Measurements from ENCODE around the gene HSD3B2. TPM values are rescaled to one million over a fixed set of nuclear protein-coding genes. Genes with fewer than 3 reads are reported as not detected.

Gene HSD3B2
- total RNA-seq, 6 experiments from 2014 or later: not detected

DNA sequence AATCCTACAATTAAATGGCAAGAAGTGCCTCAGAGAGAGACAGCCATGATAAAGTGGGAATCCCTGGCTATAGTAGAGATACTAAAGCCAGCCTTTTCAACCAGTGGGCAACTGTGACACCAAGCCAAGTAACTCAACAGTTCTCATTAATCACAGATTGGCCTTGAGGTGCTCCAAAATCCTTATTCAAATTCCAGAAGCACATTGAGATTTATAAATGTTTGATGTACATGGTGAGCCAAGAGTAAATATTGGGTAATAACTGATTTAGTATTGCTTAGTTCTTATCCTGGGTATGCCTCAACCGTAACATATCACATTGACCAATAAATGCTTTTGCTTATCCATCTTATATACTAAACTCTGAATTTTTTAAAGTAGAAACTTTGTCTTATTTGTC is 29.3 kb upstream of the HSD3B2 start:
- no peak for TF ChIP-seq CTCF (IDR thresholded peaks at IDR 0.05)
- Mint-ChIP-seq H3K9me3 (no peaks in the 10 kb centered on the region), H3K27me3 (ENCODE audit: insufficient read depth) (peaks cover 2% of the 10 kb centered on the region; the same call in 1 of the 2 replicates), H3K36me3 (ENCODE audit: low read depth) (no peaks in the 10 kb centered on the region), H3K4me3 (no peak overlapping the region), H3K27ac (no peak overlapping the region), H3K4me1 (ENCODE audit: low read depth) (no peaks in the 10 kb centered on the region)
- no peak for DNase-seq

GRCh38 chr1:119387858-119388257 is 27.1 kb upstream of the HSD3B2 start:
- DNase-seq: no peak
- Mint-ChIP-seq H3K9me3 (no peaks in the 10 kb centered on the region), H3K36me3 (ENCODE audit: low read depth) (no peaks in the 10 kb centered on the region), H3K4me3 (no peak overlapping the region), H3K27me3 (ENCODE audit: insufficient read depth) (peaks cover 4% of the 10 kb centered on the region), H3K27ac (no peak overlapping the region), H3K4me1 (ENCODE audit: low read depth) (no peaks in the 10 kb centered on the region)
- TF ChIP-seq CTCF (IDR thresholded peaks at IDR 0.05): no peak

GRCh38 chr1:119388450-119388849 is 26.5 kb upstream of the HSD3B2 start:
- H3K9me3 Mint-ChIP-seq: no peaks in the 10 kb centered on the region
- DNase-seq: no peak
- H3K27me3 Mint-ChIP-seq (ENCODE audit: insufficient read depth): peaks cover 4% of the 10 kb centered on the region
- no peaks in the 10 kb centered on the region for H3K36me3 Mint-ChIP-seq (ENCODE audit: low read depth)
- no peaks in the 10 kb centered on the region for H3K4me1 Mint-ChIP-seq (ENCODE audit: low read depth)
- TF ChIP-seq CTCF (IDR thresholded peaks at IDR 0.05): no peak
- H3K27ac Mint-ChIP-seq: no peak overlapping the region
- no peak overlapping the region for H3K4me3 Mint-ChIP-seq

- H3K27ac Mint-ChIP-seq: no peak overlapping the region
- DNase-seq: no peak
- H3K27me3 Mint-ChIP-seq (ENCODE audit: insufficient read depth): peaks cover 6% of the 10 kb centered on the region
These were observed 24.4 kb upstream of the HSD3B2 start for GRCh38 chr1:119390526-119390925.

DNA sequence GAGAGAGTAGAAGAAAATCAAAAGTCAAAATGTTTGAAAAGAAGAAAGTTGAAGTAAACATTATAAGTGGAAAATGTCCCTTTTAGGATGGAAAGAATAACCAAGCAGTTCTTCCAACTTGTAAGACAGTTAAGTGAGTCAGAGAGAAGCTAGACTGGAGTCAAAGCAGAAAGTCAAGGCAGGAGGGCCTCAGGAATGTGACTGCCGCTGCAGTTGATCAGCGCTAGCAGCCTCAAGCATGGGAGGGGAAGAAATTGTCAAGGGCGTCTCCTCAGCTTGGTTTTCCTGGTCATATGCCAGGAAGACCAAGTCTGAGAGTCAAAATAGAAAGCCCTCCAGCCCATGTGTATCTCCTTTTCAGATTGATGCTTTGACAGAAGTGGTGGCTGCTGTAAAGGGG is 23.2 kb upstream of the HSD3B2 start:
- H3K27me3 Mint-ChIP-seq (ENCODE audit: insufficient read depth): peaks cover 6% of the 10 kb centered on the region
- no peaks in the 10 kb centered on the region for H3K36me3 Mint-ChIP-seq (ENCODE audit: low read depth)
- H3K27ac Mint-ChIP-seq: no peak overlapping the region
- H3K9me3 Mint-ChIP-seq: no peaks in the 10 kb centered on the region
- no peak overlapping the region for H3K4me3 Mint-ChIP-seq
- TF ChIP-seq CTCF (IDR thresholded peaks at IDR 0.05): no peak
- no peaks in the 10 kb centered on the region for H3K4me1 Mint-ChIP-seq (ENCODE audit: low read depth)
- DNase-seq: no peak

More at GRCh38 chr1:119390526-119390925, 24.4 kb upstream of the HSD3B2 start:
- H3K36me3 Mint-ChIP-seq (ENCODE audit: low read depth): no peaks in the 10 kb centered on the region
- H3K4me1 Mint-ChIP-seq (ENCODE audit: low read depth): no peaks in the 10 kb centered on the region
- no peaks in the 10 kb centered on the region for H3K9me3 Mint-ChIP-seq
- TF ChIP-seq CTCF (IDR thresholded peaks at IDR 0.05): no peak
- no peak overlapping the region for H3K4me3 Mint-ChIP-seq

GRCh38 chr1:119394085-119394484 is 20.9 kb upstream of the HSD3B2 start:
- no peak for TF ChIP-seq CTCF (IDR thresholded peaks at IDR 0.05)
- Mint-ChIP-seq H3K27me3 (ENCODE audit: insufficient read depth) (peaks cover 6% of the 10 kb centered on the region), H3K4me1 (ENCODE audit: low read depth) (no peaks in the 10 kb centered on the region), H3K36me3 (ENCODE audit: low read depth) (no peaks in the 10 kb centered on the region), H3K4me3 (no peak overlapping the region), H3K27ac (no peak overlapping the region), H3K9me3 (no peaks in the 10 kb centered on the region)
- DNase-seq: no peak
